ENCODE results near the gene TTC34.

GRCh38 chr1:2638466-2639115 is 162.9 kb downstream of the TTC34 start:
- no peak for TF ChIP-seq POLR2A (IDR thresholded peaks at IDR 0.05; ENCODE audit: low read depth, low read length)
- no peak for TF ChIP-seq TAF1 (IDR thresholded peaks at IDR 0.05; ENCODE audit: borderline replicate concordance, low read depth, low read length)
- no peak for TF ChIP-seq POLR2AphosphoS5 (IDR thresholded peaks at IDR 0.05; ENCODE audit: low read depth, low read length)

Data from GM12892 (cell line).